Testis (tissue), 2 donors: ENCODE results near the gene TBC1D13.

Source experiments
- CTCF ChIP-seq, 3 experiments: fragments of 450-650 bp in 2 of 3; fragments of 200-600 bp in 1 of 3; sonication (generic) in 1 of 3; IDR thresholded peaks; one replicate each; pipeline ENCODE4 v1.5.1; 2016 to 2019; ENCODE audit warnings: antibody characterized with exemption in 3 of 3, mild to moderate bottlenecking in 2 of 3, moderate library complexity in 1 of 3
- POLR2A ChIP-seq: fragments of 450-650 bp; IDR thresholded peaks from one replicate; pipeline ENCODE4 v1.6.1; 2017; ENCODE audit warnings: antibody characterized with exemption, mild to moderate bottlenecking, moderate library complexity

- TF ChIP-seq CTCF (IDR thresholded peaks at IDR 0.05) (no peak), POLR2A (no peak)
Observed at GRCh38 chr9:128833696-128834095, 46.6 kb downstream of the TBC1D13 start.
